GM23338 (cell line): ENCODE measurements around the gene KCNJ8.

Source experiments
- EZH2 ChIP-seq: fragments of 200-600 bp; sonication (generic); IDR thresholded peaks from one replicate; pipeline ENCODE4 v1.8.0; 2017; ENCODE audit warnings: antibody characterized with exemption, mild to moderate bottlenecking, low read depth; ENCODE audit not compliant: unreplicated experiment
- EZH2phosphoT487 ChIP-seq: fragments of 200-600 bp; sonication (generic); IDR thresholded peaks from one replicate; pipeline ENCODE4 v1.8.1; 2018; ENCODE audit warnings: antibody characterized with exemption; ENCODE audit not compliant: unreplicated experiment
- TF ChIP-seq, protein P1 (sequence below), 2 experiments: fragments of 200-600 bp in 1 of 2; sonication (generic) in 1 of 2; conservative IDR thresholded peaks; 2 replicates each; pipeline versions ENCODE4 v1.5.1 to v1.6.1; 2016 to 2017; ENCODE audit warnings: antibody characterized with exemption in 2 of 2, low read depth in 2 of 2, mild to moderate bottlenecking in 2 of 2, moderate library complexity in 1 of 2
- TF ChIP-seq, protein P2 (sequence below): IDR thresholded peaks from one replicate; pipeline ENCODE4 v1.6.1; 2018; ENCODE audit warnings: antibody characterized with exemption; ENCODE audit not compliant: unreplicated experiment

DNA sequence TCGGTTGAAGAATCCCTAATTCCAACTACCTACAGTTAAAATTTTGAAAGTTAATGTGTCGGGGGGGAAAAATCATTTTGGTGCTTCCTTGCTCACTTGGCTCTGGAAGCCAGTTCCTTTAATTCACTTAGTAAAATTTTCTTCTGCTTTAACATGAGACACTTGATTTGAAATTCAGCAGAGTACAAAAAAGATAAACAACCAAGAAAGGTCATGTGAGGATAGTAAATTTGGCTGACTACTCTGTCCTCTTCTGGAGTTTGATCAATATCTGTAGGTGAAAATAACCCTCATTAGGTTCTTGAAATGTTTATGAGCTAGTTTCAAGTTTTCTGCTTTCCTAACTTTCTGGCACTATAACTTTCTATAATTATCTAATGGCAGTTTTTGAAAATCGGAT lies 43.4 kb downstream of the KCNJ8 start:
- TF ChIP-seq, protein P1, sequence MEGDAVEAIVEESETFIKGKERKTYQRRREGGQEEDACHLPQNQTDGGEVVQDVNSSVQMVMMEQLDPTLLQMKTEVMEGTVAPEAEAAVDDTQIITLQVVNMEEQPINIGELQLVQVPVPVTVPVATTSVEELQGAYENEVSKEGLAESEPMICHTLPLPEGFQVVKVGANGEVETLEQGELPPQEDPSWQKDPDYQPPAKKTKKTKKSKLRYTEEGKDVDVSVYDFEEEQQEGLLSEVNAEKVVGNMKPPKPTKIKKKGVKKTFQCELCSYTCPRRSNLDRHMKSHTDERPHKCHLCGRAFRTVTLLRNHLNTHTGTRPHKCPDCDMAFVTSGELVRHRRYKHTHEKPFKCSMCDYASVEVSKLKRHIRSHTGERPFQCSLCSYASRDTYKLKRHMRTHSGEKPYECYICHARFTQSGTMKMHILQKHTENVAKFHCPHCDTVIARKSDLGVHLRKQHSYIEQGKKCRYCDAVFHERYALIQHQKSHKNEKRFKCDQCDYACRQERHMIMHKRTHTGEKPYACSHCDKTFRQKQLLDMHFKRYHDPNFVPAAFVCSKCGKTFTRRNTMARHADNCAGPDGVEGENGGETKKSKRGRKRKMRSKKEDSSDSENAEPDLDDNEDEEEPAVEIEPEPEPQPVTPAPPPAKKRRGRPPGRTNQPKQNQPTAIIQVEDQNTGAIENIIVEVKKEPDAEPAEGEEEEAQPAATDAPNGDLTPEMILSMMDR (conservative IDR thresholded peaks at IDR 0.05; ENCODE audit: low read depth in 2 of 2) = no peak
- TF ChIP-seq EZH2 (no peak), EZH2phosphoT487 (no peak)
- TF ChIP-seq, protein P2, sequence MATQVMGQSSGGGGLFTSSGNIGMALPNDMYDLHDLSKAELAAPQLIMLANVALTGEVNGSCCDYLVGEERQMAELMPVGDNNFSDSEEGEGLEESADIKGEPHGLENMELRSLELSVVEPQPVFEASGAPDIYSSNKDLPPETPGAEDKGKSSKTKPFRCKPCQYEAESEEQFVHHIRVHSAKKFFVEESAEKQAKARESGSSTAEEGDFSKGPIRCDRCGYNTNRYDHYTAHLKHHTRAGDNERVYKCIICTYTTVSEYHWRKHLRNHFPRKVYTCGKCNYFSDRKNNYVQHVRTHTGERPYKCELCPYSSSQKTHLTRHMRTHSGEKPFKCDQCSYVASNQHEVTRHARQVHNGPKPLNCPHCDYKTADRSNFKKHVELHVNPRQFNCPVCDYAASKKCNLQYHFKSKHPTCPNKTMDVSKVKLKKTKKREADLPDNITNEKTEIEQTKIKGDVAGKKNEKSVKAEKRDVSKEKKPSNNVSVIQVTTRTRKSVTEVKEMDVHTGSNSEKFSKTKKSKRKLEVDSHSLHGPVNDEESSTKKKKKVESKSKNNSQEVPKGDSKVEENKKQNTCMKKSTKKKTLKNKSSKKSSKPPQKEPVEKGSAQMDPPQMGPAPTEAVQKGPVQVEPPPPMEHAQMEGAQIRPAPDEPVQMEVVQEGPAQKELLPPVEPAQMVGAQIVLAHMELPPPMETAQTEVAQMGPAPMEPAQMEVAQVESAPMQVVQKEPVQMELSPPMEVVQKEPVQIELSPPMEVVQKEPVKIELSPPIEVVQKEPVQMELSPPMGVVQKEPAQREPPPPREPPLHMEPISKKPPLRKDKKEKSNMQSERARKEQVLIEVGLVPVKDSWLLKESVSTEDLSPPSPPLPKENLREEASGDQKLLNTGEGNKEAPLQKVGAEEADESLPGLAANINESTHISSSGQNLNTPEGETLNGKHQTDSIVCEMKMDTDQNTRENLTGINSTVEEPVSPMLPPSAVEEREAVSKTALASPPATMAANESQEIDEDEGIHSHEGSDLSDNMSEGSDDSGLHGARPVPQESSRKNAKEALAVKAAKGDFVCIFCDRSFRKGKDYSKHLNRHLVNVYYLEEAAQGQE = no peak
